Activated CD4-positive, alpha-beta T cell treated with anti-CD3 and anti-CD28 coated beads for 24 hours (primary cell): ENCODE results near the gene ANGPTL5.
"Not testable (repeated sequence)": the region's sequence is repeated elsewhere in the genome, so short reads cannot be mapped to it uniquely, and the experiment has no call there.

Experiments
- DNase-seq, 2 donors: peaks; one replicate each; pipeline ENCODE4 v3.0.0-alpha.2; 2020; ENCODE audit warnings: low read depth in 2 of 2

ANGPTL5 gene

GRCh38 chr11:101889767-101890166 is 26.6 kb downstream of the ANGPTL5 start:
- DNase-seq, result no peak

GRCh38 chr11:101885631-101886030 is 30.7 kb downstream of the ANGPTL5 start:
- no peak for DNase-seq

GRCh38 chr11:101881586-101881985 is 34.7 kb downstream of the ANGPTL5 start:
- DNase-seq, result no peak

- no peak for DNase-seq
Measured at GRCh38 chr11:101880222-101880621, 36.1 kb downstream of the ANGPTL5 start.

- no peak for DNase-seq
Measured at GRCh38 chr11:101872171-101872882, 44.0 kb downstream of the ANGPTL5 start.

- DNase-seq, result no peak
Measured at GRCh38 chr11:101870510-101870909, 45.8 kb downstream of the ANGPTL5 start.

GRCh38 chr11:101867951-101868350 is 48.4 kb downstream of the ANGPTL5 start:
- no peak for DNase-seq

- no peak for DNase-seq
Measured at GRCh38 chr11:101866619-101867491, 49.5 kb downstream of the ANGPTL5 start.

GRCh38 chr11:101864098-101864497 is 52.2 kb downstream of the ANGPTL5 start:
- no peak for DNase-seq

- DNase-seq, result no peak
Measured at GRCh38 chr11:101863361-101863760, 53.0 kb downstream of the ANGPTL5 start.

- no peak for DNase-seq
Measured at GRCh38 chr11:101862391-101863233, 53.7 kb downstream of the ANGPTL5 start.

- DNase-seq, result no peak
Measured at GRCh38 chr11:101860696-101861427, 55.5 kb downstream of the ANGPTL5 start.

- DNase-seq, result not testable (repeated sequence)
Measured at GRCh38 chr11:101852260-101852659, 64.1 kb downstream of the ANGPTL5 start.

- DNase-seq, result no peak
Measured at GRCh38 chr11:101848262-101848661, 68.1 kb downstream of the ANGPTL5 start.

- DNase-seq, result no peak
Measured at GRCh38 chr11:101844608-101845007, 71.7 kb downstream of the ANGPTL5 start.

GRCh38 chr11:101840704-101841103 is 75.6 kb downstream of the ANGPTL5 start:
- DNase-seq, result no peak
